ENCODE measurements around the gene PLVAP. TPM values are rescaled to one million over a fixed set of nuclear protein-coding genes. Genes with fewer than 3 reads are reported as not detected.

Gene PLVAP
- total RNA-seq, 1 experiment from 2014 or later = not detected

GRCh38 chr19:17305517-17306284, 71.4 kb downstream of the PLVAP start, which contains the start of gene MRPL34 (continued):
- TF ChIP-seq FOXK1 (CRISPR knock-in tag; IDR thresholded peaks at IDR 0.05) = peak; percentile 12; the same call in 1 of the 2 replicates
- no peak for TF ChIP-seq TCF7 (CRISPR knock-in tag; IDR thresholded peaks at IDR 0.05; ENCODE audit: low read depth)
- TF ChIP-seq EMX1 (CRISPR knock-in tag; IDR thresholded peaks at IDR 0.05) = no peak; the same call in 1 of the 2 replicates
- TF ChIP-seq ZNF512 (CRISPR knock-in tag; IDR thresholded peaks at IDR 0.05; ENCODE audit: borderline replicate concordance) = no peak
- no peak for TF ChIP-seq SOX15 (CRISPR knock-in tag; IDR thresholded peaks at IDR 0.05)
- TF ChIP-seq USF2 (CRISPR knock-in tag; IDR thresholded peaks at IDR 0.05) = peak; percentile 65; the same call in 1 of the 2 replicates
- 0 out of 2 replicates have a peak, but pooled peaks have one; percentile 41 for TF ChIP-seq ZBTB43 (CRISPR knock-in tag; IDR thresholded peaks at IDR 0.05)
- no peak for TF ChIP-seq CDX4 (CRISPR knock-in tag; IDR thresholded peaks at IDR 0.05; ENCODE audit: borderline replicate concordance)
- peak; percentile 48; the same call in 1 of the 2 replicates for TF ChIP-seq MYBL2 (CRISPR knock-in tag; IDR thresholded peaks at IDR 0.05)
- TF ChIP-seq ZNF219 (CRISPR knock-in tag; IDR thresholded peaks at IDR 0.05; ENCODE audit: borderline replicate concordance) = no peak
- no peak for TF ChIP-seq ZNF121 (CRISPR knock-in tag; IDR thresholded peaks at IDR 0.05)
- TF ChIP-seq ZNF532 (CRISPR knock-in tag; IDR thresholded peaks at IDR 0.05; ENCODE audit: borderline replicate concordance) = no peak
- 0 out of 2 replicates have a peak, but pooled peaks have one; percentile 31 for TF ChIP-seq ATF2 (CRISPR knock-in tag; IDR thresholded peaks at IDR 0.05; ENCODE audit: borderline replicate concordance, low read depth)
- no peak for TF ChIP-seq SMAD3 (CRISPR knock-in tag; IDR thresholded peaks at IDR 0.05; ENCODE audit: borderline replicate concordance)
- no peak for TF ChIP-seq ZNF281 (CRISPR knock-in tag; IDR thresholded peaks at IDR 0.05)
- peak; percentile 36; the same call in 1 of the 2 replicates for TF ChIP-seq NFYB (CRISPR knock-in tag; conservative IDR thresholded peaks at IDR 0.05; ENCODE audit: low read depth)
- TF ChIP-seq MLX (CRISPR knock-in tag; IDR thresholded peaks at IDR 0.05) = no peak
- no peak; the same call in none of the 2 replicates for TF ChIP-seq ZNF416 (CRISPR knock-in tag; IDR thresholded peaks at IDR 0.05)
- no peak for TF ChIP-seq JUN (CRISPR knock-in tag; IDR thresholded peaks at IDR 0.05)
- TF ChIP-seq NR2C2 (CRISPR knock-in tag; IDR thresholded peaks at IDR 0.05) = no peak
- no peak for TF ChIP-seq GRHL2 (CRISPR knock-in tag; IDR thresholded peaks at IDR 0.05; ENCODE audit: insufficient replicate concordance, severe bottlenecking)
- peak; percentile 76 for TF ChIP-seq ETV6 (CRISPR knock-in tag; IDR thresholded peaks at IDR 0.05)
- no peak for TF ChIP-seq ZNF671 (CRISPR knock-in tag; IDR thresholded peaks at IDR 0.05)
